Spleen (tissue), 11 donors: Measurements from ENCODE around the gene AEBP1. TPM values are rescaled to one million over a fixed set of nuclear protein-coding genes. Genes with fewer than 3 reads are reported as not detected.

ENCODE experiments used
- DNase-seq: peaks from one replicate; pipeline ENCODE4 v3.0.0-alpha.2; 2020
- H3K27ac ChIP-seq, 8 donors: fragments of 200-600 bp; sonication (generic) in 7 of 8; 1 replicate in 4 of 8; 2 replicates in 4 of 8; pipeline versions ENCODE4 v1.5.0 to v1.8.0; 2016 to 2021; ENCODE audit warnings: inconsistent platforms in 4 of 8, mild to moderate bottlenecking in 4 of 8, moderate library complexity in 1 of 8
- H3K27me3 ChIP-seq, 7 donors: fragments of 200-600 bp; sonication (generic) in 6 of 7; replicated peaks in 1 of 7; 1 replicate in 4 of 7; 2 replicates in 3 of 7; pipeline versions ENCODE4 v1.5.0 to v1.8.0; 2016 to 2021; ENCODE audit warnings: inconsistent platforms in 3 of 7, mild to moderate bottlenecking in 1 of 7
- H3K36me3 ChIP-seq, 6 donors: fragments of 200-600 bp; sonication (generic) in 5 of 6; 1 replicate in 4 of 6; 2 replicates in 2 of 6; pipeline versions ENCODE4 v1.5.0 to v1.8.0; 2016 to 2021; ENCODE audit warnings: inconsistent platforms in 2 of 6
- H3K4me1 ChIP-seq, 6 donors: fragments of 200-600 bp; sonication (generic) in 5 of 6; 1 replicate in 3 of 6; 2 replicates in 3 of 6; pipeline versions ENCODE4 v1.5.0 to v1.8.0; 2016 to 2021; ENCODE audit warnings: inconsistent platforms in 3 of 6
- H3K4me3 ChIP-seq, 8 donors: fragments of 200-600 bp; sonication (generic) in 7 of 8; 1 replicate in 4 of 8; 2 replicates in 4 of 8; pipeline versions ENCODE4 v1.5.0 to v1.8.0; 2016 to 2021; ENCODE audit warnings: inconsistent platforms in 4 of 8, mild to moderate bottlenecking in 4 of 8, moderate library complexity in 2 of 8
- H3K9me3 ChIP-seq, 8 donors: fragments of 200-600 bp; sonication (generic) in 7 of 8; 1 replicate in 4 of 8; 2 replicates in 4 of 8; pipeline versions ENCODE4 v1.5.0 to v1.8.0; 2016 to 2021; ENCODE audit warnings: inconsistent platforms in 4 of 8
- POLR2A ChIP-seq, 3 donors: fragments of 450-650 bp; IDR thresholded peaks; one replicate each; pipeline ENCODE4 v1.5.1; 2017; ENCODE audit warnings: antibody characterized with exemption in 3 of 3, mild to moderate bottlenecking in 1 of 3
- POLR2AphosphoS5 ChIP-seq, 3 donors: sonication (generic); formaldehyde crosslinking; IDR thresholded peaks; one replicate each; pipeline ENCODE4 v1.5.1; 2017; ENCODE audit warnings: antibody characterized with exemption in 3 of 3
- WGBS, 5 donors: extraction: QIAGEN DNeasy Blood & Tissue Kit in 3 of 5; methylation state at CpG; one replicate each; pipeline versions ENCODE4 v1.1.5 to v1.1.7; 2013 to 2018; 5-methylcytosine and 5-hydroxymethylcytosine counted together
- intact Hi-C: fragments of 100-400 bp; cut with DNase I; formaldehyde crosslinking; loops from one replicate; pipeline ENCODE4 v1.15.0; 2023; ENCODE audit warnings: low total_unique reads
- polyA plus RNA-seq, 3 donors: library from polyadenylated mRNA; stranded (reverse); fragments of 200-250 nt; gene quantifications; one replicate each; pipeline ENCODE4 v1.2.1, GENCODE V29; 2013
- total RNA-seq, 7 donors: library from RNA; depleted of rRNA in 3 of 7; stranded (reverse); fragments of >200 nt in 3 of 7; fragmentation: NEBNext Ultra II Directional in 4 of 7; extraction: Animal tissue kit (Norgen Biotek cat#: 25700) in 4 of 7; gene quantifications; one replicate each; pipeline versions ENCODE4 v1.1.0 to v1.2.1, GENCODE V29; 2016 to 2021
- TF ChIP-seq, protein P1 (sequence below), 11 experiments: fragments of 200-600 bp in 7 of 11; fragments of 450-650 bp in 4 of 11; sonication (generic) in 4 of 11; IDR thresholded peaks in 8 of 11; conservative IDR thresholded peaks in 3 of 11; 1 replicate in 7 of 11; 2 replicates in 4 of 11; pipeline versions ENCODE4 v1.4.0 to v1.8.0; 2016 to 2021; ENCODE audit warnings: antibody characterized with exemption in 11 of 11, inconsistent platforms in 4 of 11, mild to moderate bottlenecking in 1 of 11
- donor health status: healthy with polysubstance abuse.
- donor health status: DM: no; HTN: no; CAD: no; lungs with moderate emphysema.
- donor health status: DM: no; HTN: no; CAD: no.
- donor health status: Bipolar disorder and iron deficiency.
- donor health status: healthy.
- donor health status: DM: no; HTN: no; CAD: no.
- donor health status: DM: yes; HTN: yes; CAD: no.

Gene AEBP1
- total and polyA plus RNA-seq, 10 donors: 41.3 to 106 (median 76.0) TPM

DNA sequence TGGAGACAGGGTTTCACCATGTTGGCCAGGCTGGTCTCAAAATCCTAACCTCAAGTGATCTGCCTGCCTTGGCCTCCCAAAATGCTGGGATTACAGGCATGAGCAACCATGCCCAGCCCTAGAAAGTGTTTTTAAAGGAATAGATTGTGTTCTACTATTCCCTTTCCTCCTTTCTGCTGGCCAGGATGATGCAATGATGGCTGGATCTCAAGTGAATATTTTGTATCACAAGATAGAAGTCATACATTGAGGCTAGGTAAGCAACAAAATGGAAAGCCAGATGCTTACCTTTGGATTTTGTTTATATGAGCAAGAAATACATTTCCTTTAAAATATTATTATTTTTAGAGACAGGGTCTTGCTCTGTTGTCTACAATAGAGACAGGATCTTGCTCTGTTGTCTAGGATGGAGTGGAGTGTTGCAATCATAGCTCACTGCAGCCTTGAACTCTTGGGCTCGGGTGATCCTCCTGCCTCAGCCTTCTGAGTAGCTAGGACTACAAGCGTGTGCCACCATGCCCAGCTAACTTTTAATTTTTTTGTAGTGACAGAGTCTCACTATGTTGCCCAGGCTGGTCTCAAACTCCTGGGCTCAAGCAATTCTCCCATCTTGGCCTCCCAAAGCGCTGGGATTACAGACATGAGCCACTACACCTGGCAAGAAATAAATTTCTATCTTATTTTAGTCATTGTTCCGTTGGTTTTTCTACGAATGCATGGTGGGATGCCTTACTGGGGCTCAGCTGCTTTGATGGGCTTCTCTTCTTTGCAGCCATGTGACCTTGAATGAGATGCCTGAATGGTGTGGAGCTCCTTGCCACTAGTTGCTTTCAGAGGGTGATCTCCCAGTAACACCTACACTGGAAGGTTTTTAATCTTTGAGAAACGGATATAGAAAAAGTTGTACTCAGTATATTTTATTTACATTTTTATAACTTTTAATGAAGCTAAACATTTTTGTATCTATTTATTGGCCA, 5.8 kb upstream of the AEBP1 start:
- Histone ChIP-seq H3K27me3 (peaks cover 0 to 4% (median 0%) of the 10 kb centered on the region in 7 donors), H3K4me3 (no peak overlapping the region), H3K4me1 (peaks cover 0 to 74% (median 45%) of the 10 kb centered on the region in 6 donors), H3K27ac (peak overlapping the region in 6 of 8 donors; percentile 25 to 83 (median 68)), H3K36me3 (no peaks in the 10 kb centered on the region), H3K9me3 (no peaks in the 10 kb centered on the region)
- no peak for DNase-seq
- TF ChIP-seq, protein P1, sequence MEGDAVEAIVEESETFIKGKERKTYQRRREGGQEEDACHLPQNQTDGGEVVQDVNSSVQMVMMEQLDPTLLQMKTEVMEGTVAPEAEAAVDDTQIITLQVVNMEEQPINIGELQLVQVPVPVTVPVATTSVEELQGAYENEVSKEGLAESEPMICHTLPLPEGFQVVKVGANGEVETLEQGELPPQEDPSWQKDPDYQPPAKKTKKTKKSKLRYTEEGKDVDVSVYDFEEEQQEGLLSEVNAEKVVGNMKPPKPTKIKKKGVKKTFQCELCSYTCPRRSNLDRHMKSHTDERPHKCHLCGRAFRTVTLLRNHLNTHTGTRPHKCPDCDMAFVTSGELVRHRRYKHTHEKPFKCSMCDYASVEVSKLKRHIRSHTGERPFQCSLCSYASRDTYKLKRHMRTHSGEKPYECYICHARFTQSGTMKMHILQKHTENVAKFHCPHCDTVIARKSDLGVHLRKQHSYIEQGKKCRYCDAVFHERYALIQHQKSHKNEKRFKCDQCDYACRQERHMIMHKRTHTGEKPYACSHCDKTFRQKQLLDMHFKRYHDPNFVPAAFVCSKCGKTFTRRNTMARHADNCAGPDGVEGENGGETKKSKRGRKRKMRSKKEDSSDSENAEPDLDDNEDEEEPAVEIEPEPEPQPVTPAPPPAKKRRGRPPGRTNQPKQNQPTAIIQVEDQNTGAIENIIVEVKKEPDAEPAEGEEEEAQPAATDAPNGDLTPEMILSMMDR (IDR thresholded peaks at IDR 0.05 in 8 of 11, conservative IDR thresholded peaks at IDR 0.05 in 3 of 11): no peak
- TF ChIP-seq POLR2AphosphoS5 (IDR thresholded peaks at IDR 0.05): no peak
- no peak for TF ChIP-seq POLR2A (IDR thresholded peaks at IDR 0.05)
- intact Hi-C loops: no loop called here
- WGBS, 5 donors: 80 to 85% (median 83%) methylated on average over 6 of the region's 6 CpGs

- Histone ChIP-seq H3K27me3 (peaks cover 0 to 16% (median 2%) of the 10 kb centered on the region in 7 donors), H3K9me3 (no peaks in the 10 kb centered on the region), H3K4me1 (peaks cover under 1 to 80% (median 48%) of the 10 kb centered on the region in 6 donors), H3K27ac (peak overlapping the region in 2 of 8 donors; percentile 1 to 85), H3K4me3 (no peak overlapping the region), H3K36me3 (no peaks in the 10 kb centered on the region)
- intact Hi-C loops: no loop called here
- TF ChIP-seq POLR2AphosphoS5 (IDR thresholded peaks at IDR 0.05) (no peak), POLR2A (IDR thresholded peaks at IDR 0.05) (no peak)
- TF ChIP-seq, protein P1 (IDR thresholded peaks at IDR 0.05 in 8 of 11, conservative IDR thresholded peaks at IDR 0.05 in 3 of 11): no peak
- DNase-seq: no peak
- WGBS, 5 donors: 37 to 58% (median 53%) methylated on average over 4 of the region's 4 CpGs
Observed at GRCh38 chr7:44099669-44100068, 4.5 kb upstream of the AEBP1 start.

GRCh38 chr7:44100458-44101302, 3.5 kb upstream of the AEBP1 start:
- no peak overlapping the region for H3K4me3 ChIP-seq
- TF ChIP-seq POLR2A (IDR thresholded peaks at IDR 0.05) (no peak), POLR2AphosphoS5 (IDR thresholded peaks at IDR 0.05) (peak in 2 of 3 donors; percentile 16 to 26)
- TF ChIP-seq, protein P1 (IDR thresholded peaks at IDR 0.05 in 8 of 11, conservative IDR thresholded peaks at IDR 0.05 in 3 of 11): no peak
- H3K27ac ChIP-seq: peak overlapping the region; percentile 6 to 85 (median 66)
- no peaks in the 10 kb centered on the region for H3K36me3 ChIP-seq
- peak; percentile 78 for DNase-seq
- WGBS, 5 donors: 48 to 61% (median 58%) methylated on average over 9 to 10 of the region's 10 CpGs
- peaks cover 0 to 26% (median 4%) of the 10 kb centered on the region in 7 donors for H3K27me3 ChIP-seq
- H3K9me3 ChIP-seq: no peaks in the 10 kb centered on the region
- intact Hi-C loops: no loop called here
- peaks cover 4 to 80% (median 53%) of the 10 kb centered on the region in 6 donors for H3K4me1 ChIP-seq
